IMR-90 (cell line): ENCODE measurements around the gene MTHFD2L. TPM values are rescaled to one million over a fixed set of nuclear protein-coding genes. Genes with fewer than 3 reads are reported as not detected.

Experiments used
- ATAC-seq: fragments of 200-7000 bp; cut with Tn5 transposase; 2 replicates; pipeline ENCODE4 v1.9.1; 2020; ENCODE audit warnings: low read depth, mild to moderate bottlenecking, moderate library complexity
- BruUV-seq: library from RNA; stranded (reverse); fragments of 400-500 nt; replicated peaks from 2 replicates; lab custom pipeline; 2021; lab: Mats Ljungman, UMichigan
- CTCF ChIA-PET: fragments of 300-600 bp; formaldehyde crosslinking; extraction: SDS; loops from one replicate; lab custom pipeline; 2021; ENCODE audit warnings: antibody characterized with exemption; lab: Yijun Ruan, JAX
- POLR2A ChIA-PET: fragments of 300-600 bp; sonication (Branson Sonifier 250); formaldehyde crosslinking; loops from one replicate; lab custom pipeline; 2022; ENCODE audit warnings: antibody characterized with exemption; ENCODE audit not compliant: unreplicated experiment; lab: Charles Lee
- DNase-seq: peaks from one replicate; pipeline ENCODE4 v3.0.0; 2013
- H2AFZ ChIP-seq: replicated peaks from 2 replicates; pipeline ENCODE3; 2013; ENCODE audit warnings: low read length, mild to moderate bottlenecking; ENCODE audit not compliant: poor library complexity
- H2AK5ac ChIP-seq: 2 replicates; pipeline ENCODE4 v1.6.1; 2013; ENCODE audit warnings: low read depth, low read length, inconsistent platforms
- H2AK9ac ChIP-seq: replicated peaks from 2 replicates; pipeline ENCODE3; 2013; ENCODE audit warnings: mild to moderate bottlenecking, low read depth, low read length, moderate library complexity; ENCODE audit not compliant: poor library complexity
- H2BK120ac ChIP-seq: 2 replicates; pipeline ENCODE4 v1.6.1; 2013; ENCODE audit warnings: low read depth, low read length, inconsistent platforms
- H2BK15ac ChIP-seq: 3 replicates; pipeline ENCODE4 v1.6.1; 2013; ENCODE audit warnings: low read depth, low read length, inconsistent platforms
- H2BK20ac ChIP-seq: 2 replicates; pipeline ENCODE4 v1.6.1; 2013; ENCODE audit warnings: low read depth, mild to moderate bottlenecking, inconsistent platforms, low read length, moderate library complexity
- H2BK5ac ChIP-seq: 2 replicates; pipeline ENCODE4 v1.6.1; 2013; ENCODE audit warnings: mild to moderate bottlenecking, low read depth, low read length, inconsistent platforms; ENCODE audit not compliant: poor library complexity, severe bottlenecking
- H3K14ac ChIP-seq: replicated peaks from 2 replicates; pipeline ENCODE4 v1.6.1; 2013; ENCODE audit warnings: low read depth, low read length, inconsistent platforms
- H3K18ac ChIP-seq: 2 replicates; pipeline ENCODE4 v1.6.1; 2013; ENCODE audit warnings: low read depth, low read length, control low read depth
- H3K23ac ChIP-seq: 2 replicates; pipeline ENCODE4 v1.6.1; 2013; ENCODE audit warnings: low read depth, low read length, inconsistent platforms
- H3K27ac ChIP-seq: 2 replicates; pipeline ENCODE4 v1.5.1; 2013; ENCODE audit warnings: mild to moderate bottlenecking, control low read depth, low read length; ENCODE audit not compliant: insufficient read depth
- H3K27me3 ChIP-seq: 2 replicates; pipeline ENCODE4 v1.6.1; 2013; ENCODE audit warnings: low read length; ENCODE audit not compliant: control insufficient read depth, insufficient read depth
- H3K36me3 ChIP-seq: 2 replicates; pipeline ENCODE4 v1.6.1; 2013; ENCODE audit warnings: low read length, mixed read lengths; ENCODE audit not compliant: control insufficient read depth, insufficient read depth
- H3K4ac ChIP-seq: 2 replicates; pipeline ENCODE4 v1.6.1; 2013; ENCODE audit warnings: low read depth, low read length, inconsistent platforms
- H3K4me1 ChIP-seq: 2 replicates; pipeline ENCODE4 v1.6.1; 2013; ENCODE audit warnings: low read length, mixed read lengths; ENCODE audit not compliant: control insufficient read depth, insufficient read depth
- H3K4me2 ChIP-seq: 2 replicates; pipeline ENCODE4 v1.6.1; 2013; ENCODE audit warnings: low read depth, mild to moderate bottlenecking, control low read depth, low read length, moderate library complexity
- H3K4me3 ChIP-seq: 2 replicates; pipeline ENCODE4 v1.5.1; 2013; ENCODE audit warnings: low read depth, mild to moderate bottlenecking, control low read depth, low read length, moderate library complexity; ENCODE audit not compliant: insufficient read depth
- H3K56ac ChIP-seq: 2 replicates; pipeline ENCODE4 v1.6.1; 2013; ENCODE audit warnings: low read length, inconsistent platforms; ENCODE audit not compliant: insufficient read depth; ENCODE audit errors: extremely low read depth
- H3K79me1 ChIP-seq, 2 experiments: 2 replicates each; pipeline ENCODE4 v1.6.1; 2013; ENCODE audit warnings: low read length in 2 of 2, inconsistent platforms in 1 of 2, low read depth in 1 of 2
- H3K9ac ChIP-seq: 2 replicates; pipeline ENCODE4 v1.6.1; 2013; ENCODE audit warnings: low read depth, low read length, control low read depth
- H3K9me1 ChIP-seq: 2 replicates; pipeline ENCODE4 v1.6.1; 2013; ENCODE audit warnings: low read length, inconsistent platforms; ENCODE audit not compliant: insufficient read depth
- H3K9me3 ChIP-seq: 2 replicates; pipeline ENCODE4 v1.6.1; 2013; ENCODE audit warnings: low read length; ENCODE audit not compliant: control insufficient read depth, insufficient read depth
- H4K20me1 ChIP-seq: 2 replicates; pipeline ENCODE4 v1.6.1; 2013; ENCODE audit warnings: low read length, inconsistent platforms; ENCODE audit not compliant: insufficient read depth
- H4K5ac ChIP-seq: 2 replicates; pipeline ENCODE4 v1.6.1; 2013; ENCODE audit warnings: mild to moderate bottlenecking, low read depth, low read length, control low read depth
- H4K8ac ChIP-seq, 2 experiments: 2 replicates each; pipeline ENCODE4 v1.6.1; 2013; ENCODE audit warnings: low read depth in 2 of 2, low read length in 2 of 2, control low read depth in 1 of 2, inconsistent platforms in 1 of 2
- H4K91ac ChIP-seq: 2 replicates; pipeline ENCODE4 v1.6.1; 2013; ENCODE audit warnings: low read depth, low read length, inconsistent platforms; ENCODE audit not compliant: insufficient read depth
- CHD1 ChIP-seq: IDR thresholded peaks from 2 replicates; pipeline ENCODE4 v1.6.1; 2012; ENCODE audit warnings: low read depth, low read length, improper control_type of control experiment
- FOS ChIP-seq: fragments of 150-350 bp; IDR thresholded peaks from 2 replicates; pipeline ENCODE4 v1.6.1; 2016; ENCODE audit warnings: low read depth, low read length
- MXI1 ChIP-seq: IDR thresholded peaks from 2 replicates; pipeline ENCODE4 v1.6.1; 2012; ENCODE audit warnings: low read depth, mild to moderate bottlenecking, low read length, moderate library complexity, borderline replicate concordance
- NFE2L2 ChIP-seq: fragments of 150-350 bp; IDR thresholded peaks from 2 replicates; pipeline ENCODE4 v1.6.1; 2016; ENCODE audit warnings: low read depth, mild to moderate bottlenecking, low read length
- POLR2A ChIP-seq: IDR thresholded peaks from 2 replicates; pipeline ENCODE4 v1.6.1; 2012; ENCODE audit warnings: mild to moderate bottlenecking, low read depth, low read length
- SMC3 ChIP-seq: fragments of 150-350 bp; IDR thresholded peaks from 2 replicates; pipeline ENCODE4 v1.6.1; 2016; ENCODE audit warnings: low read depth, mild to moderate bottlenecking, antibody characterized with exemption, low read length, moderate library complexity
- WGBS, 2 experiments: methylation state at CpG; one replicate each; pipeline versions ENCODE4 v1.1.5 to v1.1.7; 2013; ENCODE audit warnings: missing lambda C conversion rate in 2 of 2; ENCODE audit not compliant: insufficient read length in 1 of 2; ENCODE audit errors: extremely low coverage in 2 of 2; 5-methylcytosine and 5-hydroxymethylcytosine counted together
- dilution Hi-C: fragments of 300-500 bp; cut with HindIII; formaldehyde crosslinking; loops from one replicate; pipeline ENCODE4 v1.14.3; 2018; ENCODE audit warnings: low sequenced_read_pairs; ENCODE audit not compliant: unreplicated experiment
- in situ Hi-C: fragments of 300-500 bp; cut with MboI; formaldehyde crosslinking; loops from 3 replicates; pipeline ENCODE4 v1.14.3; 2019; ENCODE audit warnings: low sequenced_read_pairs, inconsistent platforms, mixed read lengths
- intact Hi-C: fragments of 100-400 bp; cut with micrococcal nuclease; formaldehyde crosslinking; loops from 2 replicates; pipeline ENCODE4 v1.10.0; 2022
- polyA plus RNA-seq, 3 experiments: library from polyadenylated mRNA; depleted of rRNA; stranded (reverse); fragments of >200 nt; gene quantifications; 2 replicates each; pipeline ENCODE4 v1.2.3, GENCODE V29; 2012; ENCODE audit warnings: low replicate concordance in 1 of 3
- total RNA-seq: library from RNA; depleted of rRNA; stranded (reverse); fragments of >200 nt; gene quantifications from 2 replicates; pipeline ENCODE4 v1.2.3, GENCODE V29; 2012
- TF ChIP-seq, protein P1 (sequence below): fragments of 150-350 bp; IDR thresholded peaks from 2 replicates; pipeline ENCODE4 v1.6.1; 2017; ENCODE audit warnings: mild to moderate bottlenecking, antibody characterized with exemption, low read length, low read depth
- TF ChIP-seq, protein P2 (sequence below): fragments of 150-350 bp; IDR thresholded peaks from 2 replicates; pipeline ENCODE4 v1.6.1; 2016; ENCODE audit warnings: low read depth, mild to moderate bottlenecking, low read length, moderate library complexity, borderline replicate concordance

MTHFD2L gene
- total and polyA plus RNA-seq, 2 of the 4 experiments (the other 2 are of a cell fraction), result 2.8 to 4.3 TPM

- Histone ChIP-seq H4K8ac (no peak overlapping the region), H3K4ac (no peak overlapping the region), H2AFZ (no peak overlapping the region), H2BK15ac (no peak overlapping the region), H3K27me3 (peaks cover 2% of the 10 kb centered on the region), H3K18ac (no peak overlapping the region), H3K4me3 (no peak overlapping the region), H3K56ac (no peak overlapping the region), H3K23ac (no peak overlapping the region), H4K91ac (no peak overlapping the region), H3K4me2 (no peak overlapping the region), H2BK20ac (no peak overlapping the region), H2BK120ac (no peak overlapping the region), H3K4me1 (no peaks in the 10 kb centered on the region), H3K36me3 (no peaks in the 10 kb centered on the region), H3K27ac (no peak overlapping the region), H2AK9ac (no peak overlapping the region), H2BK5ac (no peak overlapping the region), H3K14ac (no peak overlapping the region), H3K9me1 (no peaks in the 10 kb centered on the region), H3K9ac (no peak overlapping the region), H3K9me3 (no peaks in the 10 kb centered on the region), H4K20me1 (no peaks in the 10 kb centered on the region), H2AK5ac (no peak overlapping the region), H4K5ac (no peak overlapping the region), H3K79me1 (no peaks in the 10 kb centered on the region)
- DNase-seq (no peak), ATAC-seq (no peak)
- POLR2A ChIA-PET, result interaction anchor here (0.6 to 0.7 kb wide), 2 partner anchors 60 to 214 kb away, joined by 4 to 7 read pairs; no protein-coding TSS in a partner anchor
- in situ Hi-C loops, result loop anchor here (25.0 kb wide), 1 partner anchor 656 kb away; no protein-coding TSS in a partner anchor
- CTCF ChIA-PET, result interaction anchor here (0.6 to 2.1 kb wide), 5 partner anchors 50 to 357 kb away, joined by 3 to 16 read pairs (median 5); no protein-coding TSS in a partner anchor
- WGBS, 2 experiments, result no CpG with 5 or more reads among the region's 2 CpGs
- TF ChIP-seq CHD1, result no peak
- TF ChIP-seq POLR2A, result no peak
- TF ChIP-seq SMC3, result no peak
- TF ChIP-seq, protein P1, sequence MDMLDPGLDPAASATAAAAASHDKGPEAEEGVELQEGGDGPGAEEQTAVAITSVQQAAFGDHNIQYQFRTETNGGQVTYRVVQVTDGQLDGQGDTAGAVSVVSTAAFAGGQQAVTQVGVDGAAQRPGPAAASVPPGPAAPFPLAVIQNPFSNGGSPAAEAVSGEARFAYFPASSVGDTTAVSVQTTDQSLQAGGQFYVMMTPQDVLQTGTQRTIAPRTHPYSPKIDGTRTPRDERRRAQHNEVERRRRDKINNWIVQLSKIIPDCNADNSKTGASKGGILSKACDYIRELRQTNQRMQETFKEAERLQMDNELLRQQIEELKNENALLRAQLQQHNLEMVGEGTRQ, result no peak
- TF ChIP-seq FOS, result no peak
- TF ChIP-seq, protein P2, sequence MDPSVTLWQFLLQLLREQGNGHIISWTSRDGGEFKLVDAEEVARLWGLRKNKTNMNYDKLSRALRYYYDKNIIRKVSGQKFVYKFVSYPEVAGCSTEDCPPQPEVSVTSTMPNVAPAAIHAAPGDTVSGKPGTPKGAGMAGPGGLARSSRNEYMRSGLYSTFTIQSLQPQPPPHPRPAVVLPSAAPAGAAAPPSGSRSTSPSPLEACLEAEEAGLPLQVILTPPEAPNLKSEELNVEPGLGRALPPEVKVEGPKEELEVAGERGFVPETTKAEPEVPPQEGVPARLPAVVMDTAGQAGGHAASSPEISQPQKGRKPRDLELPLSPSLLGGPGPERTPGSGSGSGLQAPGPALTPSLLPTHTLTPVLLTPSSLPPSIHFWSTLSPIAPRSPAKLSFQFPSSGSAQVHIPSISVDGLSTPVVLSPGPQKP, result no peak
- TF ChIP-seq NFE2L2, result no peak
- TF ChIP-seq MXI1, result no peak
- intact Hi-C loops, result no loop called here
- dilution Hi-C loops, result no loop called here
- no TSS peak for BruUV-seq
Measured at GRCh38 chr4:74318276-74318675, 160.4 kb downstream of the MTHFD2L start.
